Choroid plexus epithelial cell (primary cell): ENCODE results near the gene MYLK.
A peak's percentile ranks its signal among the peaks of the same experiment; 100 is the strongest.

Experiments
- DNase-seq: peaks from one replicate; pipeline ENCODE4 v3.0.0-alpha.2; 2010; ENCODE audit warnings: low read depth
- H3K4me3 ChIP-seq: 2 replicates; pipeline ENCODE4 v1.5.1; 2011; ENCODE audit warnings: low read depth, mild to moderate bottlenecking, control low read depth, low read length, moderate library complexity
- TF ChIP-seq, protein P1 (sequence below): conservative IDR thresholded peaks from 2 replicates; pipeline ENCODE4 v1.5.1; 2011; ENCODE audit warnings: low read depth, mild to moderate bottlenecking, control low read depth, inconsistent platforms, low read length, moderate library complexity

MYLK gene

DNA sequence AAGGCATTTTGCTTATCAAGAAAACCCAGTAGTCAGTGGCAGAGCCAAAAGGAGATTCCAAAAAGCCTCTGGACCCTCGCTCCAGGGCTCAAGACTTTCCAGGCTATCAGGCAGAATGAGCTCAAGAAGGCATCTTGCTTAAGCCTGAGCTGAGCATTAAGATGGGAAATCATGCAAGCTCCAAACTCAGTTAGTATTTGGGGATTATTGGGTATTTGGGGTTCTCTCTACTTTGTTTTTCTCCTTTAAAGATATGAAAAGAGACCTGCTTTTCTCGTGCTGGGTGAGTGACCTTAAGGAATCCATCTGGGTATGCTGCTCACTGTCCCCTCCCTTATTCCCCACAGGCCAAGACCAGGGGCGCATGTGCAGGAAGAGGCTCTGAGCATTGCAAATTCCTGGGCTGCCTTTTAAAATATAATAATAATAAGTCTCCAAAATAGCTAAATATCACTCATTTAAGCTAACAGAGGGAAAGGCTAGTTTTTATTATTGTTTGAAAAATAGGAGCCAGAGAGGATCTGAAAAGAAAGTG, 223.9 kb downstream of the MYLK start:
- DNase-seq = peak; percentile 44
- H3K4me3 ChIP-seq = no peak overlapping the region
- TF ChIP-seq, protein P1, sequence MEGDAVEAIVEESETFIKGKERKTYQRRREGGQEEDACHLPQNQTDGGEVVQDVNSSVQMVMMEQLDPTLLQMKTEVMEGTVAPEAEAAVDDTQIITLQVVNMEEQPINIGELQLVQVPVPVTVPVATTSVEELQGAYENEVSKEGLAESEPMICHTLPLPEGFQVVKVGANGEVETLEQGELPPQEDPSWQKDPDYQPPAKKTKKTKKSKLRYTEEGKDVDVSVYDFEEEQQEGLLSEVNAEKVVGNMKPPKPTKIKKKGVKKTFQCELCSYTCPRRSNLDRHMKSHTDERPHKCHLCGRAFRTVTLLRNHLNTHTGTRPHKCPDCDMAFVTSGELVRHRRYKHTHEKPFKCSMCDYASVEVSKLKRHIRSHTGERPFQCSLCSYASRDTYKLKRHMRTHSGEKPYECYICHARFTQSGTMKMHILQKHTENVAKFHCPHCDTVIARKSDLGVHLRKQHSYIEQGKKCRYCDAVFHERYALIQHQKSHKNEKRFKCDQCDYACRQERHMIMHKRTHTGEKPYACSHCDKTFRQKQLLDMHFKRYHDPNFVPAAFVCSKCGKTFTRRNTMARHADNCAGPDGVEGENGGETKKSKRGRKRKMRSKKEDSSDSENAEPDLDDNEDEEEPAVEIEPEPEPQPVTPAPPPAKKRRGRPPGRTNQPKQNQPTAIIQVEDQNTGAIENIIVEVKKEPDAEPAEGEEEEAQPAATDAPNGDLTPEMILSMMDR = no peak

DNA sequence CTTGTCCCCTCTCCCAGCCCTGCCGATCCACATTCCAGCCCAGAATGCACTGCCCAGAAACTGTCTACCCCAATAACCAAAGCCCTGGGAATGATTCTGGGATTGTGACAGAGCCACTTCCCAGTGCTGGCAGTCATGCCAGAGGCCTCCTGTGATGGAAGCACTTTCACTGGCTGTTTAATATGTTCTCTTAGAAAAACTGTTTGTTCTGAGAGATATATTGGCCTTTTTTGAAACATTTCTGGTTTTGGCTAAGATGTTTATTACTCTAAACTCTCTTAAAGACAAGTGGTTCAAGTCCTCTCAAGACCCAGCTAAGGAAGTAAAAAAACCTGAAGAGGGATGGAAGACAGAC, 225.3 kb downstream of the MYLK start:
- TF ChIP-seq, protein P1 = no peak
- DNase-seq = no peak
- no peak overlapping the region for H3K4me3 ChIP-seq

DNA sequence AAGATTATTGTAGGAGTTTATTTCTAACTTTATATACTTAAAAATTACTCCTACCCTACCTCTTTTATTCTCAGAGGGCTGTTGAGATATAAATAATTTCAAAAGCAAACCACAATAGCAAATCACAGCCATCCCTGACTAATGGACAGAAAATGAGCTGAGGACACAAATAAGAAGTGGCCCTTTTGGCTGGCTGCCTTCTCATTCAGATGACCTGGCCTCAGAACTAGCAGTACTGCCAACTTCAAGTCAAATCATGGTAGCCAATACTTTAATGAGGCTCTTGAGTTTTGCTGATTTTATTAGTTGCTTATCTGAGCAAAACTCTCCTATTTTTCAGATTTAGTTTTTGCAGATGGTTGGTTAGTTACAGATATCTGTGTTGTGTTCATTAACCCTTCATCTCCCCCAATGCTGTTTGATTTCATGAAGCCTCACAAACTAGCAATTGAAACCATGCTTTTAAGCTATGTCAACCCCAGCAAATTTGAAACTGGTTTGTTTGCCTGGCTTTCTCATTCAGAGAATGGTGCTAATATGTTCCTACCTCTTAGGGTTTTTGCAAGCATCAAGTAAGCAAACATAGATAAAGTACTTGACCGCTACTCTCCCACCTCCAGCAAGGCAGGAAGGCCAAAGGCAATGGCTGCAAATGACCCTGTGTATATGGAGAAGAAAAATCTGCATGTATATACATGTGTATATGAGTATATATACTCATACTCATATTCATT, 225.8 kb downstream of the MYLK start:
- TF ChIP-seq, protein P1 = no peak
- no peak overlapping the region for H3K4me3 ChIP-seq
- peak; percentile 72 for DNase-seq

DNA sequence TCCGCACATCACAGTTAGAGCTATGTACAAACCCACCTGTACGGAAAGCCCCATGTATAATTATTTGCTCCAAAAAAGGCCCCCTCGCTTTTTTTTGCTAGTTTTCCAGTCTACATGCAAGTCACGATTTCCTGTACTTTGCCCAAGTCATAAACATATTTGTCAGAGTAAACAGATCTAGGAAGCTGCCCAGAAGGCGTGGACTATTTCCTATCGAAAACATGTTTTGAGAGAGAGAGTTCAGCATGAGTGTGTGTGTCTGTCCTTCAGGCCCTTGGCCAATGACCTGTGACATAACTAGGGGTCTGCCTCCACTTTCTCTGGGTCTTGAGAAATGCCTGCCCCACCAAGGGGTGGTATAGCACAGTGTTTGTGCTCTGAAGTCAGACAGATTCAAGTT, 226.6 kb downstream of the MYLK start:
- TF ChIP-seq, protein P1 = no peak
- no peak overlapping the region for H3K4me3 ChIP-seq
- DNase-seq = no peak

DNA sequence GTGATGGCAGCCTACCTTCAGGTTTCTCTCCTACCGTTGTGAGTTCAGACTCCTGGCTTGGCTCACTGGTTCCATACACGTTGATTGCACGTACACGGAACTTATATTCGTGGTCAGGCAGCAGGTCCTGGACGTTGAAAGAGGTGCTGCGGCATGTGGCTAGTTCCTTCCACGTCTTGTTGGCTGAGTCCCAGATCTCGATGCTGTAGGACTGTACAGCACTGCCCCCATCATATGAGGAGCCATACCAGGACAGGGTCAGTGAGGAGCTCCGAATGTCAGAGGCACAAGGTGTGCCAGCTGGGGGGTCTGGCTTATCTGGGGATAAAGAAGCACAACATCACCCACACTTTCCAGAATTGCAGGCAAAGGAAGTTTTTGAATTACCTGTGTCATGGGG, 227.0 kb downstream of the MYLK start:
- H3K4me3 ChIP-seq = no peak overlapping the region
- TF ChIP-seq, protein P1 = no peak
- DNase-seq = no peak

DNA sequence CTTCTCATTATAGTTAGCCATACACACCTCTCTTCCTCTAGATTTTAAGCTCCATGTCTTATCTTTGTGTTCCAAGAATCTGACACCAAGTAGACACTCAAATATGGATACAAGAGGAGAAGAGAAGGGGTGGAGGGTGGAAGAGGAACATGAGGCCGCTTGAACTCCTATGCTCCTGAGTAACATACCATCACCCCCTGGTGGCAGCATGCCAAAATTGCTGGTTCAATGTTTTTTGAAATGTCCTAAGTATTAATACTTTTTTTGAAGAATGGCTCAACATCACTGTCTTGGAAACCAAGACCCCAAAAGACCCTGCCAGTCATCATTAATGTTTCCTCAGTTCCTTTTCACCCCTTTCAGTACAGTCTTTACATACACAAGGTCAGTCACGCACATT, 227.4 kb downstream of the MYLK start:
- H3K4me3 ChIP-seq = no peak overlapping the region
- DNase-seq = no peak
- TF ChIP-seq, protein P1 = peak; percentile 31

DNA sequence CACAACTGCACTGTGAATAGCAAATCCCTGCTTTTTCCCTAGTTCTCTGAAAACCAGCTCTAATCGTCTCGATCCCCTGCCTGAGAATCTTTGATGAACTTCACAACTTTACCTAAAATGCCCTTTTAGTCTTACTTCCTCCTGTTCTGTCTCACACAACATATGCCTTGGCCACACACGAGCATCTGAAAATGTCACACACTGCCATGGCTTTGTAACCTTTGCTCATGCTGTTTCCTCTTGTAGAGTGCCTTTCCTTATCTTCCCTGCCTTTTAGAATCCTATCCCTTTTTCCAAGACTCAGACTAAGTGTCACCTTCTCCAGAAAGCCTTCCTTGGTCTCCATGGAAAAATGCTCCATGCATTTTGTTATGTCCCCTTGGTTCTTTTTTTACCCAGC, 227.9 kb downstream of the MYLK start:
- no peak for DNase-seq
- H3K4me3 ChIP-seq = no peak overlapping the region
- TF ChIP-seq, protein P1 = no peak
